Measurements from ENCODE around the gene TACC3. TPM values are rescaled to one million over a fixed set of nuclear protein-coding genes. Genes with fewer than 3 reads are reported as not detected.

Gene TACC3
- total RNA-seq, 4 donors from 2014 or later: 8.6 to 15.0 (median 11.9) TPM

DNA sequence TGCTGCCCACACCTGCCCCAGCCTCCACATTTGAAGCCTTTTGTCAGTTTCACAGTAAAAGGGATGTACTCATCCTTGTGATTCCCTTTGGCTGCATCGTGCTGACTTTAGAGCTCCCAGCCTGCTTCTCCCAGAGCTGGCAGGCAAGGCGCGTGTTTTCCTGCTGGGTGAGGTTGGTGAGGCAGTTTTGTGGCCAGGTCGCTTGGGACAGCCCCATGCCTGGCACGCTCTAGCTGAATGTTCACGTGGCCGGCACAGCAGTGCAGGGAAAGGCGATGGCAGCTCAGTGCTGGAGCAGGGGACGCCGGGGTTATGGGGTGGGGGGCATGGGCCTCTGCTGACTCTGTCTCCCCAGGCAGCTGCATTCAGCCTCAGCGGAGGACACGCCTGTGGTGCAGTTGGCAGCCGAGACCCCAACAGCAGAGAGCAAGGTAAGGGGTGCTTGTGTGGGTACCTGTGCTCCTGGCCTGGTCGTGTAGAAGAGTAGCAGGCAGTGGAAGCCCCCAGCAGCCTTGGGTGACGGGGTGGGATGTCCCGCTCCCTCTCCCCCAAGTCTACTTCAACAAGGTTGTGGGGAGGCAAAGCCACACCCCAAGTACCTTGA lies 9.3 kb downstream of the TACC3 start:
- no peak overlapping the region for H3K4me3 ChIP-seq
- no peak for DNase-seq (ENCODE audit: low spot score in 2 of 2)
- H3K36me3 ChIP-seq: peaks cover 0 to 42% (median 0%) of the 10 kb centered on the region in 3 donors
- no peaks in the 10 kb centered on the region for H3K9me3 ChIP-seq
- no peak overlapping the region for H3K27ac ChIP-seq
- H3K27me3 ChIP-seq: no peaks in the 10 kb centered on the region
- 89 to 97% methylated on average over 10 to 16 of the region's 16 CpGs for WGBS, 2 donors
- peaks cover 0 to 31% (median 7%) of the 10 kb centered on the region in 4 donors for H3K4me1 ChIP-seq
- TF ChIP-seq POLR2A (IDR thresholded peaks at IDR 0.05) (no peak), EP300 (IDR thresholded peaks at IDR 0.05) (no peak)
- TF ChIP-seq, protein P1, sequence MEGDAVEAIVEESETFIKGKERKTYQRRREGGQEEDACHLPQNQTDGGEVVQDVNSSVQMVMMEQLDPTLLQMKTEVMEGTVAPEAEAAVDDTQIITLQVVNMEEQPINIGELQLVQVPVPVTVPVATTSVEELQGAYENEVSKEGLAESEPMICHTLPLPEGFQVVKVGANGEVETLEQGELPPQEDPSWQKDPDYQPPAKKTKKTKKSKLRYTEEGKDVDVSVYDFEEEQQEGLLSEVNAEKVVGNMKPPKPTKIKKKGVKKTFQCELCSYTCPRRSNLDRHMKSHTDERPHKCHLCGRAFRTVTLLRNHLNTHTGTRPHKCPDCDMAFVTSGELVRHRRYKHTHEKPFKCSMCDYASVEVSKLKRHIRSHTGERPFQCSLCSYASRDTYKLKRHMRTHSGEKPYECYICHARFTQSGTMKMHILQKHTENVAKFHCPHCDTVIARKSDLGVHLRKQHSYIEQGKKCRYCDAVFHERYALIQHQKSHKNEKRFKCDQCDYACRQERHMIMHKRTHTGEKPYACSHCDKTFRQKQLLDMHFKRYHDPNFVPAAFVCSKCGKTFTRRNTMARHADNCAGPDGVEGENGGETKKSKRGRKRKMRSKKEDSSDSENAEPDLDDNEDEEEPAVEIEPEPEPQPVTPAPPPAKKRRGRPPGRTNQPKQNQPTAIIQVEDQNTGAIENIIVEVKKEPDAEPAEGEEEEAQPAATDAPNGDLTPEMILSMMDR (IDR thresholded peaks at IDR 0.05): no peak

DNA sequence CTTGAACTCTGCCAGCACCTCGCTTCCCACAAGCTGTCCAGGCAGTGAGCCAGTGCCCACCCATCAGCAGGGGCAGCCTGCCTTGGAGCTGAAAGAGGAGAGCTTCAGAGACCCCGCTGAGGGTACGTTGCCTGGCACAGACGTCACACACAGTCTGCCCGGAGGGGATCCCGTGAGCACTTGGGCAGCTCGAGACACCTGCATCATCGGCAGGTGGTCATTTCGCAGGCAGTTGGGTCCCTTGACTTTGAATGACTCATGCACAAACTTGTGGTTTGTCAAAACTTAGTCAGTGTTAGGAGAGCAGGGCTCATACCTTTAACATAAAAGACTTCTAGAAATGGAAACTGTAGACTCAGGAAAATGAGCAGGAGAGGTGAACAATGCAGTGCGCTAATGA lies 9.9 kb downstream of the TACC3 start:
- TF ChIP-seq EP300 (IDR thresholded peaks at IDR 0.05) (no peak), POLR2A (IDR thresholded peaks at IDR 0.05) (no peak)
- TF ChIP-seq, protein P1 (IDR thresholded peaks at IDR 0.05): no peak
- peaks cover 0 to 46% (median 0%) of the 10 kb centered on the region in 3 donors for H3K36me3 ChIP-seq
- no peak overlapping the region for H3K4me3 ChIP-seq
- no peaks in the 10 kb centered on the region for H3K9me3 ChIP-seq
- H3K4me1 ChIP-seq: peaks cover 0 to 28% (median 5%) of the 10 kb centered on the region in 4 donors
- no peak for DNase-seq (ENCODE audit: low spot score in 2 of 2)
- WGBS, 2 donors: 88 to 96% methylated on average over 9 to 10 of the region's 10 CpGs
- H3K27me3 ChIP-seq: no peaks in the 10 kb centered on the region
- no peak overlapping the region for H3K27ac ChIP-seq

DNA sequence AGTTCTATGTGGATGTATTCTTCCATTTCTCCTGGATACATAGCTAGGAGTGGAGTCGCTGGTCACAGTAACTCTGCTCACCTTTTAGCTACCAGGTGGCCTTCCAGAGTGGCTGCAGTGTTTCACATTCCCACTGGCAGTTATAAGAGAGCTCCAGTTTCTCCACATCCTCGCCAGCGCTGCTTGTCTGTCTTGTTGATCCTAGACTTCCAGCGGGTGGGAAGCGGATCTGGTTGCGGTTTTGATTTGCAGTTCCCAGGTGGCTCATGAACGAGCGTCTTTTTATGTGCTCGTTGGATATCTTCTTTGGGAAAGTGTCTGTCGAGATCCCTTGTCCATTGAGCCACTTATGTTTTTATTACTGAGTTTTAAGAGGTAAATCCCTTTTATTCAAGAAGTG lies 11.6 kb downstream of the TACC3 start:
- no peak for DNase-seq (ENCODE audit: low spot score in 2 of 2)
- H3K4me1 ChIP-seq: peaks cover 0 to 11% (median 2%) of the 10 kb centered on the region in 4 donors
- WGBS, 2 donors: 85 to 96% methylated on average over 10 of the region's 10 CpGs
- peaks cover 0 to 56% (median 9%) of the 10 kb centered on the region in 3 donors for H3K36me3 ChIP-seq
- no peak overlapping the region for H3K27ac ChIP-seq
- H3K9me3 ChIP-seq: peaks cover 0 to 3% (median 0%) of the 10 kb centered on the region in 4 donors
- no peaks in the 10 kb centered on the region for H3K27me3 ChIP-seq
- TF ChIP-seq EP300 (IDR thresholded peaks at IDR 0.05) (no peak), POLR2A (IDR thresholded peaks at IDR 0.05) (no peak)
- TF ChIP-seq, protein P1 (IDR thresholded peaks at IDR 0.05): no peak
- H3K4me3 ChIP-seq: no peak overlapping the region

DNA sequence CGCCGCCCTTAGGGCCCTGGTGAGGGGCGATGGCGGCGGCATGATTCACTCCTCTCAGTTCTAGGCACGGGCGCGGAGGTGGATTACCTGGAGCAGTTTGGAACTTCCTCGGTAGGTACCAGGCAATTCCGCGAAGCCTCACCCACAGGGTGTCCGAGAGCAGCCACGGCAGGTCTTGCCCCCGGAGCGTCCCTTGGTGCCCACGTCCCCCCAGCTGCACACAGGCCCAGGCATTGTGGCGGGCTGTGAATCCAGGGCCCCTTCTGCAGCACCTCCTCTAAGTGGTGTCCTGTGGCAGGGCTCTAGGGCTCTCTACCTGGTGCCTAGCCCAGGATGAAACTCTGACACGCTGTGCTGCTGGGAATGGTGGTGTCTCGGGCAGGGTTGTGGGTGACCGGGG lies 13.9 kb downstream of the TACC3 start:
- DNase-seq (ENCODE audit: low spot score in 2 of 2): no peak
- Histone ChIP-seq H3K36me3 (peaks cover 0 to 70% (median 9%) of the 10 kb centered on the region in 3 donors), H3K9me3 (peaks cover 0 to 11% (median 0%) of the 10 kb centered on the region in 4 donors), H3K4me3 (no peak overlapping the region), H3K27me3 (no peaks in the 10 kb centered on the region), H3K27ac (no peak overlapping the region), H3K4me1 (no peaks in the 10 kb centered on the region)
- 89 to 92% methylated on average over 3 to 20 of the region's 20 CpGs for WGBS, 2 donors
- TF ChIP-seq EP300 (IDR thresholded peaks at IDR 0.05) (no peak), POLR2A (IDR thresholded peaks at IDR 0.05) (no peak)
- TF ChIP-seq, protein P1 (IDR thresholded peaks at IDR 0.05): no peak

DNA sequence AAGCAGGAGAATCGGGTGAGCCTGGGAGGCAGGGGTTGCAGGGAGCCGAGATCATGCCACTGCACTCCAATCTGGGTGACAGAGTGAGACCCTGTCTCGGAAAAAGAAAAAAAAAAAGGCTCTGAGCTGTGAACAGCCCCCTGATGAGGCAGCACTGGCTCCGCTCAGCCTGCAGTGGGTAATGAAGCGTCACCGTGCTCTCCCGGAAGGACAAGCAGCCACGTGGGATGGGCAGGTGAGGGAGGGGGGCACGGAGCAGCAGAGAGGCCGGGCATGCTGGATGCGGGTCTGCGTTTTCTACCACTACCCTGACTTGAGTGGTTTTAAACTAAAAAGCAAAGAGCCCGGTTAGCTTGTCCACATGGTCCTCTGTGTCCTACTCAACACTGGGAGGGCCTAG lies 15.5 kb downstream of the TACC3 start:
- 91 to 96% methylated on average over 13 of the region's 13 CpGs for WGBS, 2 donors

More for the DNA sequence above, 15.5 kb downstream of the TACC3 start:
- peaks cover 0 to 73% (median 9%) of the 10 kb centered on the region in 3 donors for H3K36me3 ChIP-seq
- TF ChIP-seq, protein P1 (IDR thresholded peaks at IDR 0.05): no peak
- no peak for TF ChIP-seq EP300 (IDR thresholded peaks at IDR 0.05)
- no peak for TF ChIP-seq POLR2A (IDR thresholded peaks at IDR 0.05)
- H3K27me3 ChIP-seq: no peaks in the 10 kb centered on the region
- DNase-seq (ENCODE audit: low spot score in 2 of 2): no peak
- H3K4me1 ChIP-seq: no peaks in the 10 kb centered on the region
- no peak overlapping the region for H3K4me3 ChIP-seq
- no peak overlapping the region for H3K27ac ChIP-seq
- H3K9me3 ChIP-seq: peaks cover 0 to 11% (median 0%) of the 10 kb centered on the region in 4 donors
